Amniotic epithelial cell (primary cell): ENCODE results near the gene EFNA5.

Experiments used
- DNase-seq: peaks from one replicate; pipeline ENCODE4 v3.0.0-alpha.2; 2010; ENCODE audit warnings: low read depth

Gene EFNA5

GRCh38 chr5:107670932-107671741, at the start of gene EFNA5:
TSS of gene EFNA5 (minus strand) at chr5:107670937.
- peak; percentile 46 for DNase-seq

- DNase-seq: no peak
These were observed 48.4 kb upstream of the EFNA5 start for GRCh38 chr5:107719034-107719606.

DNA sequence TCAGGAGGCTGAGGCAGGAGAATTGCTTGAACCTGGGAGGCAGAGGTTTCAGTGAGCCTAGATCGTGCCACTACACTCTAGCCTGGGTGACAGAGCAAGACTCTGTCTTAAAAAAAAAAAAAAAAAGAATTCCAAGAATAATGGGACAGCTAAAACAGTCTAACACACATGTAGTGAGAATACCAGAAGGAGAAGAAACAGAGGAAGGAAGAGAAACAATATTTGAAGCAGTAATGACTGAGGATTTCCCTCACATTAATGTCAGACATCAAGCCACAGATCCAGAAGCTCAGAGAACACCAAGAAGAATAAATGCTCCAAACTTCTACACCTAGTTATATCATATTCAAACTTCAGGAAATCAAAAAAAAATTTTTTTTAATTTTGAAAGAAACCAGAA, 47.1 kb upstream of the EFNA5 start:
- DNase-seq: no peak

DNA sequence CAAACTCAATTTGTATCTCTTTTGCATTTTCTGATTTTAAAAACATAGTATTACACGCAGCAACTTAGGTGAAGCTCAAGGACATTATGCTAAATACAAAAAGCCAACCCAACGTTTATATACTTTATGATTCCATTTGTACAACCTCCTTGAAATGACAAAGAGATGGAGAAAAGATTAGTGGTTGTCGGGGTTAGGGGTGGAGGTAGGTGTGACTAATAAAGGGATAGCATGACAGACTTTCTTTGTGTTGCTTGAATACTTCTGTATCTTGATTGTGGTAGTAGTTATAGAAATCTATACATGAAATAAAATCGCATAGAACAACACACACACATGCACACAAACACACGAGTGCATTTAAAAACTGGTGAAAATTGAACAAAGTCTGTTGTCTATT, 42.5 kb upstream of the EFNA5 start:
- no peak for DNase-seq

DNA sequence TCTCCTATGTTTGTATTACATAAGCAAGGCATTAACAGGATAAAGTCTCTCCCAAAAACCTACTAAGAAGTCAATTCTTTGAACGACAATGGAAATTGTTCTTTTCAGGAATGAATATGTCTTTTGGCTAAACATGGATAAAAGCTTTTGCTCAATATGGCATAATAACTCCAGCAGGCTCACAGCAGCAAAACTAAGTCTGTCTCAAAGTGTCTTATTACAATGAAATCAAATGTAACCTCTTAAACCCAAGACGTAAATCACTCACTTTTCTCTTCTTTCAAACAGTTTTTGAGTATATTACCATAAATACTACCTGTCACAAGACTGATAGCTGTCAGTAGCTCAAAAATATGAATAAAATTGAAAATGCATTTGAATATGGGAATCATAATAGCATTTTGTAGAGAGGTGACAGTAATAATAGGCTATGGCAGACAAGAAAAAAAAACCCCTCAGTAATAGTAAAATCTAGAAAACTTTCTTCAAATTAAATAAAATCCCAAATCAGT, 41.7 kb upstream of the EFNA5 start:
- no peak for DNase-seq

DNA sequence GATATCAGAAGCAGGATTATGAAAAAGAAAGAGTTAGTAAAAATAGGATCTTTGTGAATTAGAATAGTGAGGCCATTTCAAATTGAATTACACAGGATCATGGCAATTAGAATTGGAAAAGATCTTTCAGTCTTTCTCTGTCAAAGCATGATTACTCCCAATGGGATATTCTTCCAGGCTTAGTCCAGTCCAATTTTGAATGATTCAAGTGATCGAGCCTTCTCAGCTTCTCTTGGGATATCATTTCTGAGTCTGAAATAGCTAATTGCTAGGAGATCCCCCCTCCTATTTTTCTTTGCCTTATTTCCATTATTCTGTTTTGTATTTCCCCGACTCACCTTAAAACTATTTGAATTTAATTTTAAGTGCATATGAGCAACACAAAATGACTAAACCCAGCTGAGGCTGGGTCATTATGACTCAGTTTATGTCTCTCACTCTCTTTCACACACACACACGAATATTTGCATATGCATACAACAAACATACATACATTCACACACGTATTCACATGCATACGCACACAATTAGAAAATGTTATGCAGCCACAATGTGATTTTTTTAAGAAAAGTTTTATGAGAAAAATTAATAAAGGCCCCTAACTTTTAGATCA, 34.8 kb upstream of the EFNA5 start:
- peak; percentile 39 for DNase-seq

DNA sequence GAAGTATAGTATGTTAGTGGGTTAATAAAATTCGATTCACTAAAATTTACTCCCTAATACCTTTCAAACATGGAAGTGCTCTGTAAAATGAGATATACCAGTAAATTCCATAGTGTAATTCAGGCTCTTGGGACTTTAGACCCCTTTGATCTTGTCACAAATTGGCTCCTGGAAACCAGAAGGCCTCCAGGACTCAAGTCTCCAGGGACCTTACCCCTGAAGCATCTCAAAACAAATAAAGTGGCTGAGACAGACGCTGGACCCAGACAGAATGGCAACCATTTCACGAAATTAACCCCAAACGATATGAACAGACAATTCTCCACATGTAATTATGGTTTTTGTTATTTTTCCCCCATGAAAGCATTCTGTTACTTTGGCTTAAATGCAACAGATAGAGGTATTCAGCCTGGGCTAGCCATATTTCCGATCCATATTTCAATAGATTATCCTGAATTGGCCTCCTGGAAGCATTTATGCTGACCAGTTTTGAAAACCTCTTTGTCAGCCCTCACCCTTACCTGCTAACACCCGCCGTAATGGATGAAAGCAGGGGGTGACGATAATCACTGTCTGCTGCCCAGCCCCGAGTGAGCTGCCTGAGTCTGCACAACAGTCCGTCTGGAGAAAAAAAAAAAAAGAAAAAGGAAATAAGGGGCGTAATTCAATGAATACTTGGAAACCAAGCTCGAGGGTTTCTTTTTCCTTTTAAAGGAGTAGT, 34.1 kb upstream of the EFNA5 start:
- DNase-seq: no peak

DNA sequence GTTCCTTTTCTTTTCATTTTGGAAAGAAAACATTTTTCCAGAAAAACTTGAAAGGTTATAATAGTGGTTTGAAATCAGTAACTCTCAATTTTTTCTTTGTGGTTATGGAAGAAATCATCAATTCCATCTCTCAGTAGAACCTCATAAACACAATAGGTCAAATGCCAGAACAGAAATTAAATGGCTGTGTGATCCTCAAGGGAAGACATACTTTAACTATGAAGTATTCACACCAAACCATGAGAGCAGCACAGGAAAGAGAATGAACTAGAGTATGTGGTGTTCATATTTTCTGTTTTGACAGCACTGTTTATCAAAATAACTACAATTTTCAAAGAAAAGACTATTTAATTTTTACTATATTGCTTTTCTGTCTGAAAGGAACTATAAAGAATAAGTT, 29.7 kb upstream of the EFNA5 start:
- DNase-seq: no peak

- DNase-seq: no peak
These were observed 28.7 kb upstream of the EFNA5 start for GRCh38 chr5:107699425-107699824.

DNA sequence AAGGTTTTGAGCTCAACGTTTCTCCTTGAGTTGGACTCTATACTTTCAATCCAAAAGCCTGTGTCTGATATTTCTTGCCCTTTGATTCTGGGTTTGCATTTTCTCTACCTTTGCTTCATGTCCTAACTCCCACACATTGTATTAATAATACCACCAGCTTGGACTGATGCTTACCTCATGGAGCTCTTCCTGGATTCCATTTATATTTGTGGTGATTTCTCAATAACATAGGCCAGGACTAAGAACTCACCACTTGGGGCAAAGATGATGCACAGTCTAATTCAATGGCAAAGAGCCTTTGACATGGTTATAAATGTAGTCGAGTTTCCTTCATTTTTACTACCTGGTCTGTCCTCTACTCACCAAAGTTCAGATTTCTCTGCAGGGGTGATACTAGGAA, 27.5 kb upstream of the EFNA5 start:
- DNase-seq: peak; percentile 45

GRCh38 chr5:107696498-107696897, 25.8 kb upstream of the EFNA5 start:
- no peak for DNase-seq

DNA sequence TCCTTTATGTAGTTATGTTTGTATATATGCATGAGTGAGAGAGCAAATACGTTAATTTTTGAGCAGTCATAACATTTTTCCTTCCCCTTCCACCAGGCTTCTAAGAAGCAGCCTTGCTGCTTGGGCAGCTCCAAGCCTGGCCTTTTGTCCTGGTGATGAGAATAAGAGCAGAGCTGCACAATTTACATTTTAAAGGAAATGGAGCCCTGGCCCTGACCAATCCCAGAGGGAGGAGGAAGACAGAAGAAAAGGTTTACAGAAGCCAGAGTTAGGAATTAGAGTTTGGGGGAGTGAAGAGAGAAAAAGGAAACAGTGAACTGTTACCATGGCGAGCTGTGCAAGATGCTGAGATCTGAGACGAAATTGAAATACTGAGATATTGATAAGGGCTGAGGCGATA, 25.3 kb upstream of the EFNA5 start:
- DNase-seq: no peak

- no peak for DNase-seq
These were observed 17.2 kb upstream of the EFNA5 start for GRCh38 chr5:107687937-107688336.

DNA sequence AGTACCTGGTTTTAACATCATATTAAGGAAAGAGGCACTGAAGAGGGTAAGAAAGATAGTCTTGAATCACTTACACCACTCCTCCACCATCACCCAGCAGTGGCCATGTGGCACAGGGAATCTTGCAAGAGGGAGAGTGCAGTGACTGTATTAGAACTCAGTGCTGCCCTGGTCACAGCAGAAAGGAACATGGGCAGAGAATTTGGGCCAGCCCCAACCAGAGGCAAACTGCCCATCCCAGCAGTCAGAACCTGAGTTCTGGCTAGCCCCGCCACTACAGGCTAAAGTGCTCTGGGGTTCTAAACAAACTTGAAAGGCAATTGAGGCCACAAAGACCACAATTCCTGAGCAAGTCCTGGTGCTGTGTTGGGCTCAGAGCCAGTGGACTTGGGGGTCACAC, 16.7 kb upstream of the EFNA5 start:
- DNase-seq: no peak

GRCh38 chr5:107682533-107682932, 11.8 kb upstream of the EFNA5 start:
- DNase-seq: no peak

DNA sequence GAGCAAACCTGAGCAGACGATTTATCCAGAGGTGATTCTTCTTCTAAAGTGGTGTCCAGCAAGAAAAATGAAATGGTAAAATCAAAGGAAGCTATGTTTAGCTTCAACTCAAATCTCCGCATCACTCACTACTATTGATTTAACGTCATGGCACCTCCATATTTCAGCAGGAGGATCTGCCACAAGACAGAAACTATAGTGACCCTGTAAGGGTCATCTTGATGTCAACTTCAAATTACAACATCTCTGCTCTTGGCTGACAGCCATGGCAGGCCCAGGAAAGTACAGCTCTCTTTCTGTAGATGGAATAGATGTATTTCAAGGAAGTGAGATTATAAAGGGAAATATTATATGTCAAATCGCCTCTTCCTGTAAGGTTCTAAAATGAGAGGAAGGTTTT, 10.1 kb upstream of the EFNA5 start:
- DNase-seq: no peak

- DNase-seq: no peak
These were observed 9.4 kb upstream of the EFNA5 start for GRCh38 chr5:107680099-107680498.

DNA sequence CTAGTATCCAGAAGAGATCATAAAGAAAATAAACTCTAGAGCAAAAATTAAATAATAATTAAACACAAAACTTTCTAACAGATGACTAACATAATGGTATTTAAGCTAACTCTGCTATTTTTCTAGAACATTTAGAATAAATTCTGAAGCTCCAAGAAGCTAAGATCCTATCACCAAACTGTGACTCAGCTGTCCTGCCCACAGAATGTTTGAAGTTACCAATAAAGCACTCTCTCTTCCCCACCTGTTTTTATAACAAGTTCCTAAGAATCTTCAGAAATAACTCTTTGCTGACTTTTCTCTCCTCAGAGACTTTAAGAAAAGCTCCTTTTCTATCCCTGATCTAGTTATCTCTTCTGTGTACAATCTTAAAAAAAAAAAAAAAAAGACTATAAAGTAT, 6.0 kb upstream of the EFNA5 start:
- peak; percentile 23 for DNase-seq

DNA sequence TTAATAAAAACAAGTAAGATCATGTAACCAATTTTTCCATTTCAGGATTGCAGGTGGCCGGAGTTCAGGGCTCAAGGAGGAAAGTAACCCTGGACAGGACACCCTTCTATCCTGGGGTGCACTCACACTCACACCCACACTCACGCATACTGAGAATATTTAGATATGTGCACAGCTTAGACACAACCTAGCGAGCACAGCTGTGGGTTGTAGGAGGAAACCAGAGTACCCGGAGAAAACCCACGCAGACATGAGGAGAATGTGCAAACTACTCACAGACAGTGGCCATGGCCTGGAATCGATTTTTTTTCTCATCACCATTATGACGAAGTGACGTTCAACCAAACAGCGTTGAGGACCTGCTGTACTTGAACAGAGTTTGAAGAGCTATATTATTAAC, 4.5 kb upstream of the EFNA5 start:
- no peak for DNase-seq

GRCh38 chr5:107674655-107675054, 3.9 kb upstream of the EFNA5 start:
- peak; percentile 55 for DNase-seq

GRCh38 chr5:107673368-107674136, 2.8 kb upstream of the EFNA5 start:
- peak; percentile 86 for DNase-seq

DNA sequence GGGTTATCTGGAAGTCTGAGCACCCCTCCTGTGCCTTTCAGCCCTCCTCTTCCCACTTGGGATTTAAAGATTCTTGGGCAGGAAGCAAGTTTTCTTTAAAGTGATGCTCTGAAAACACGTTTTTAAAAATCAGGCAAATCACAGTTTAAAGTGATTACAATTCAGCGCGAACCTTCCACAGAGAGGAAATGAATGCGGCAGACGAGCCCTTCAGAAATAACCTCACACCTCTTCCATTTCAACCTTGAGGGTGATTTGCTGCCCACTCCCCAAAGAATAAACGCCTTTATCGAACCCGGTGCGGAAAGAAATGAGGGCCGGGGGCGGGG, 2.3 kb upstream of the EFNA5 start:
- DNase-seq: no peak
